Measurements from ENCODE around the gene RNF4.

RNF4 gene

DNA sequence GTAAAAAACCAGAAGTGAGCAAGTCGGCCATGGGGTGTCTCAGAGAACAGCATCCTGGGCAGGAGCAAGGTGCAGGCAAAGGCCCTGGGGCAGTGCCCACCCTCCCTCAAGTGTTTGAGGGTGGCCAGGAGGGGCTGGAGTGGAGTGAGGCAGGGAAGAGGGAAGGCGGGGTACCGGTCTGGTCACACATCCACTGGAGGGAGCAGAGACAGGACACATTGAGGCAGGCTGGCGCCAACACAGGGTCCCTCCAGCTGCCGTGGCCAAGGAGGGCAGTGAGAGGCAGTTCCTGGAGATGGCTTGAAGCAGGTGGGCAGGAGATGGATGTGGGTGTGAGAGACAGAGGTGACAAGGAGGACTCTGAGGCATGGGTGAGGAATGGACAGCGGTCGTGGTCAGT lies 20.3 kb upstream of the RNF4 start:
- H3K9ac ChIP-seq (ENCODE audit: low read length): no peak overlapping the region
- H2AFZ ChIP-seq (ENCODE audit: low read length): no peak overlapping the region
- no peaks in the 10 kb centered on the region for H3K9me3 ChIP-seq (replicated peaks; ENCODE audit: insufficient read depth, low read length)
- H3K4me1 ChIP-seq (ENCODE audit: low read length): no peaks in the 10 kb centered on the region
- H3K4me3 ChIP-seq (ENCODE audit: low read length): no peak overlapping the region
- H3K79me2 ChIP-seq (ENCODE audit: low read length): no peaks in the 10 kb centered on the region
- TF ChIP-seq EZH2 (optimal IDR thresholded peaks at IDR 0.05; ENCODE audit: low read depth, low read length): no peak
- TF ChIP-seq EZH2phosphoT487 (IDR thresholded peaks at IDR 0.05; ENCODE audit: low read length): no peak
- TF ChIP-seq, protein P1, sequence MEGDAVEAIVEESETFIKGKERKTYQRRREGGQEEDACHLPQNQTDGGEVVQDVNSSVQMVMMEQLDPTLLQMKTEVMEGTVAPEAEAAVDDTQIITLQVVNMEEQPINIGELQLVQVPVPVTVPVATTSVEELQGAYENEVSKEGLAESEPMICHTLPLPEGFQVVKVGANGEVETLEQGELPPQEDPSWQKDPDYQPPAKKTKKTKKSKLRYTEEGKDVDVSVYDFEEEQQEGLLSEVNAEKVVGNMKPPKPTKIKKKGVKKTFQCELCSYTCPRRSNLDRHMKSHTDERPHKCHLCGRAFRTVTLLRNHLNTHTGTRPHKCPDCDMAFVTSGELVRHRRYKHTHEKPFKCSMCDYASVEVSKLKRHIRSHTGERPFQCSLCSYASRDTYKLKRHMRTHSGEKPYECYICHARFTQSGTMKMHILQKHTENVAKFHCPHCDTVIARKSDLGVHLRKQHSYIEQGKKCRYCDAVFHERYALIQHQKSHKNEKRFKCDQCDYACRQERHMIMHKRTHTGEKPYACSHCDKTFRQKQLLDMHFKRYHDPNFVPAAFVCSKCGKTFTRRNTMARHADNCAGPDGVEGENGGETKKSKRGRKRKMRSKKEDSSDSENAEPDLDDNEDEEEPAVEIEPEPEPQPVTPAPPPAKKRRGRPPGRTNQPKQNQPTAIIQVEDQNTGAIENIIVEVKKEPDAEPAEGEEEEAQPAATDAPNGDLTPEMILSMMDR (IDR thresholded peaks at IDR 0.05; ENCODE audit: low read length): no peak
- DNase-seq: no peak
- H3K36me3 ChIP-seq (replicated peaks; ENCODE audit: insufficient read depth, low read length): no peaks in the 10 kb centered on the region
- peaks cover 8% of the 10 kb centered on the region; the same call in 1 of the 2 replicates for H3K27me3 ChIP-seq (replicated peaks; ENCODE audit: insufficient read depth, low read length)
- H3K9me2 ChIP-seq (replicated peaks; ENCODE audit: insufficient read depth, low read length): no peaks in the 10 kb centered on the region
- no peak overlapping the region for H3K4me2 ChIP-seq (ENCODE audit: low read depth, low read length)
- no peak overlapping the region for H3K27ac ChIP-seq (ENCODE audit: low read length)
- no peaks in the 10 kb centered on the region for H3F3A ChIP-seq (ENCODE audit: insufficient read depth, low read length)
- no peaks in the 10 kb centered on the region for H4K20me1 ChIP-seq (ENCODE audit: insufficient read depth, low read length)

DNA sequence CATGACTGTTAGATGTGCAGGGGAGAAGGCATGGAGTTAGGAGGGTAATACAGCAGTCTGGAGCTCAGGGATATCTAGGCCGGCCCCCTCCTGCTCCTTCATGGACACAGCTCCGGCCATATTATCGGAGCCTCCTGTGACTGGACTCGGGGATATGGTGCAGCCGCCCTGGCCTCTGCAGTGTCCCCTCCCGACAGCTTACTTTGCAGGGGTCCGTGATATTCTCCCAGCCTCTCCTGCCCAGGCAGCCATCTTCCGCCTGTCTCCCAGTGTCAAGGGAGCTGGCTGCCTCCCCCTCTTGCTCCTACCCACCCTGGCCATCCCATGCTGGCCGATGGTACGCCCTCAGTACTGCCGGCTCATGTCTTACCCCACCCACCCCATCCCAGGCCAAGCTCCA lies 19.9 kb upstream of the RNF4 start:
- no peak overlapping the region for H3K4me2 ChIP-seq (ENCODE audit: low read depth, low read length)
- no peak overlapping the region for H3K9ac ChIP-seq (ENCODE audit: low read length)
- H3K4me3 ChIP-seq (ENCODE audit: low read length): no peak overlapping the region
- no peak for DNase-seq
- H3K36me3 ChIP-seq (replicated peaks; ENCODE audit: insufficient read depth, low read length): no peaks in the 10 kb centered on the region
- no peak overlapping the region for H2AFZ ChIP-seq (ENCODE audit: low read length)
- H3K9me3 ChIP-seq (replicated peaks; ENCODE audit: insufficient read depth, low read length): no peaks in the 10 kb centered on the region
- TF ChIP-seq, protein P1 (IDR thresholded peaks at IDR 0.05; ENCODE audit: low read length): no peak
- TF ChIP-seq EZH2 (optimal IDR thresholded peaks at IDR 0.05; ENCODE audit: low read depth, low read length) (no peak), EZH2phosphoT487 (IDR thresholded peaks at IDR 0.05; ENCODE audit: low read length) (no peak)
- H3K27ac ChIP-seq (ENCODE audit: low read length): no peak overlapping the region
- no peaks in the 10 kb centered on the region for H3K79me2 ChIP-seq (ENCODE audit: low read length)
- peaks cover 8% of the 10 kb centered on the region; the same call in 1 of the 2 replicates for H3K27me3 ChIP-seq (replicated peaks; ENCODE audit: insufficient read depth, low read length)
- H3K9me2 ChIP-seq (replicated peaks; ENCODE audit: insufficient read depth, low read length): no peaks in the 10 kb centered on the region
- H3F3A ChIP-seq (ENCODE audit: insufficient read depth, low read length): no peaks in the 10 kb centered on the region
- H3K4me1 ChIP-seq (ENCODE audit: low read length): no peaks in the 10 kb centered on the region
- no peaks in the 10 kb centered on the region for H4K20me1 ChIP-seq (ENCODE audit: insufficient read depth, low read length)

DNA sequence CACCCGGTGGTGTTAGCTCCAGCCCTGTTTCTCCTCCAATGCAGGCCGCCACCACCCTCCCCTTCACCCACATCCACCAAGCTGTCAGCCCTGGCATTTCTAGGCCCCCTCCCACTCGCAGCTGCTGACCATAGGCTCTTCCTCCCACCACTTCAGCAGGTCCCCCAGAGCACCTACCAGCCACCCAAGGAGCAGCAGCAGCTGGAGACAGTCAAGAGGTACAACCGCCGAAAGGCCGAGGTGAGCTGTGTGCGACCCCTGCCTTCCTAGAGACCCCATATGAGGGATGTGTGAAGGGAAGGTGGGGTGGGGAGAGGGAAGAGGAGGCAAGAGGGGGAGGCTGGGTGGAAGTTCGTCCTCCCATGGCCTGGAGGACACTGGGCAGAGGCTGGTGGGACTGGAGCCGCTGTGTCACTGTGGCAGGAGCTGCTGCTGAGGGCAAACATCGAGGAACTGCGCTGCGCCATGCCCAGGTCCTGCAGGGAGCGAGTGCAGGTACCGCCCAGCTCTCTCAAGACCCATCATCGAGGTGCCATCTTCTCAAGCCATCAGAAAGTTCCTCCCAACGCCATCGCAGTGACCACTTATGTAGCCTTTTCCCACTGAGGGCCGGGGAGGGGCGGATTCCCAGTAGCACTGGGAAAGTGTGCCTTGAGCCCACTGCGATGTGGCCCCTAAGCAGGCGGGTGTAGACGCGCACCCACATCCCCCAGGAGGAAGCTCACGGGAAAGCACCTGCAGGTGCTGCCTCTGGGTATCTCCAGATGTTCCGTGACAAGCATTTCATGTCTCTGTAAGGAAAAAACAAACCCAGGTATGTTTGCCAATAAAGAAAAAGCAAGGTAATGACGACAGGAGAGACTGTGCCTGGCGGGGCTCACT lies 19.2 kb upstream of the RNF4 start:
- Histone ChIP-seq H3K4me1 (ENCODE audit: low read length) (no peaks in the 10 kb centered on the region), H4K20me1 (ENCODE audit: insufficient read depth, low read length) (no peaks in the 10 kb centered on the region), H2AFZ (ENCODE audit: low read length) (no peak overlapping the region), H3K27me3 (replicated peaks; ENCODE audit: insufficient read depth, low read length) (peaks cover 8% of the 10 kb centered on the region; the same call in 1 of the 2 replicates), H3K27ac (ENCODE audit: low read length) (no peak overlapping the region), H3K36me3 (replicated peaks; ENCODE audit: insufficient read depth, low read length) (no peaks in the 10 kb centered on the region), H3K9me3 (replicated peaks; ENCODE audit: insufficient read depth, low read length) (no peaks in the 10 kb centered on the region), H3K79me2 (ENCODE audit: low read length) (no peaks in the 10 kb centered on the region), H3F3A (ENCODE audit: insufficient read depth, low read length) (no peaks in the 10 kb centered on the region), H3K9ac (ENCODE audit: low read length) (no peak overlapping the region), H3K9me2 (replicated peaks; ENCODE audit: insufficient read depth, low read length) (no peaks in the 10 kb centered on the region), H3K4me2 (ENCODE audit: low read depth, low read length) (no peak overlapping the region), H3K4me3 (ENCODE audit: low read length) (no peak overlapping the region)
- TF ChIP-seq EZH2phosphoT487 (IDR thresholded peaks at IDR 0.05; ENCODE audit: low read length): no peak
- TF ChIP-seq EZH2 (optimal IDR thresholded peaks at IDR 0.05; ENCODE audit: low read depth, low read length): no peak
- TF ChIP-seq, protein P1 (IDR thresholded peaks at IDR 0.05; ENCODE audit: low read length): no peak
- DNase-seq: no peak
